GM13976 (cell line): ENCODE results near the gene ATAD2B.

Experiments
- DNase-seq: peaks from one replicate; pipeline ENCODE4 v3.0.0; 2012; ENCODE audit warnings: low spot score
- in situ Hi-C: fragments of 300-500 bp; cut with MboI; formaldehyde crosslinking; loops from one replicate; pipeline ENCODE4 v1.12.0; 2022; ENCODE audit warnings: low sequenced_read_pairs, mixed read lengths, inconsistent platforms; ENCODE audit not compliant: unreplicated experiment
- TF ChIP-seq, protein P1 (sequence below): IDR thresholded peaks from 2 replicates; pipeline ENCODE4 v1.5.1; 2012; ENCODE audit warnings: borderline replicate concordance, mild to moderate bottlenecking; ENCODE audit not compliant: insufficient read depth; ENCODE audit errors: extremely low read depth, missing control alignments, control extremely low read depth

Gene ATAD2B

DNA sequence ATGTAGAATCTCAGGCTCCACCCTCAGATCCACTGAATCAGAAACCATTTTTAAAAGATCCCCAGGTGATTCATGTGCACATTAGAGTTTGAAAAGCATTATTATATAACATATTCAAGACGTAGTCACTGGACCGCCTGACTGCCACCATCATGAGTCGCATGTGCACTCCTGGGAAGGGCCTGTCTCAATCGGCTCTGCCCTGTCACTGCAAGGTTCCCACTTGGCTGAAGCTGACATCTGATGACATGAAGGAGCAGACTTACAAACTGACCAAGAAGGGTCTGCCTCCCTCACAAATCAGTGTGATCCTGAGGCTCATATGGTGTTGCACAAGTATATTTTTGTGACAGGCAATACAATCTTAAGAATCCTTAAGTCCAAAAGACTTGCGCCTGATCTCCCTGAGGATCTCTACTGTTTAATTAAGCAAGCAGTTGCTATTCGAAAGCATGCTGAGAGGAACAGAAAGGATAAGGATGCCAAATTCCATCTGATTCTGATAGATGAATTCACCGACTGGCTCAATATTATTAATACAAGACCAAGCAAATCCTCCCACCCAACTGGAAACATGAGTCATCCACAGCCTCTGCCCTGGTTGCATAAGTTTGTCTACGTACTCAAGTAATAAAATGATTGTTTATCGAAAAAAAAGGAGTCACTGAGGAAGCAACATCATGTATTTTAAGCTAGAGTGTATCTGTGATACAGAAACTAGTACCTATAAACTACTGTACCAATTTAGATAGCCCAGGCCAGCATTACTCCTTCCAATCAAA lies 26.2 kb downstream of the ATAD2B start:
- in situ Hi-C loops: no loop called here
- DNase-seq: no peak
- TF ChIP-seq, protein P1, sequence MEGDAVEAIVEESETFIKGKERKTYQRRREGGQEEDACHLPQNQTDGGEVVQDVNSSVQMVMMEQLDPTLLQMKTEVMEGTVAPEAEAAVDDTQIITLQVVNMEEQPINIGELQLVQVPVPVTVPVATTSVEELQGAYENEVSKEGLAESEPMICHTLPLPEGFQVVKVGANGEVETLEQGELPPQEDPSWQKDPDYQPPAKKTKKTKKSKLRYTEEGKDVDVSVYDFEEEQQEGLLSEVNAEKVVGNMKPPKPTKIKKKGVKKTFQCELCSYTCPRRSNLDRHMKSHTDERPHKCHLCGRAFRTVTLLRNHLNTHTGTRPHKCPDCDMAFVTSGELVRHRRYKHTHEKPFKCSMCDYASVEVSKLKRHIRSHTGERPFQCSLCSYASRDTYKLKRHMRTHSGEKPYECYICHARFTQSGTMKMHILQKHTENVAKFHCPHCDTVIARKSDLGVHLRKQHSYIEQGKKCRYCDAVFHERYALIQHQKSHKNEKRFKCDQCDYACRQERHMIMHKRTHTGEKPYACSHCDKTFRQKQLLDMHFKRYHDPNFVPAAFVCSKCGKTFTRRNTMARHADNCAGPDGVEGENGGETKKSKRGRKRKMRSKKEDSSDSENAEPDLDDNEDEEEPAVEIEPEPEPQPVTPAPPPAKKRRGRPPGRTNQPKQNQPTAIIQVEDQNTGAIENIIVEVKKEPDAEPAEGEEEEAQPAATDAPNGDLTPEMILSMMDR: no peak

DNA sequence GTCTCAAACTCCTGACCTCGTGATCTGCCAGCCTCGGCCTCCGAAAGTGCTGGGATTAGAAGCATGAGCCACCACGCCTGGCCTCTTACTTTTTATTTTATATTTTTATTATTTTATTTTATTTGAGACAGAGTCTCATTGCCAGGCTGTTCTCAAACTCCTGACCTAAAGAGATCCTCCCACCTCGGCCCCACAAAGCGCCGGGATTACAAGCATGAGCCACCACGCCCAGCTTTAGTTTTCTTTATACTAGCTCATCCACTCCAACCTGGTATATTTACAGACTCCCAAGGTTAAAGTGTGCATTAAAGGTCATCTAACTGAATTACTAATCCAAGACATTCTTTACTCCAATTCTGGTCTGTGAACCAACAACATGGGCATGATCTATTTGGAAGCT lies 26.8 kb downstream of the ATAD2B start:
- DNase-seq: no peak
- in situ Hi-C loops: no loop called here
- TF ChIP-seq, protein P1: no peak

- TF ChIP-seq, protein P1: no peak
- in situ Hi-C loops: no loop called here
- DNase-seq: no peak
These were observed 55.7 kb downstream of the ATAD2B start for GRCh38 chr2:23871206-23871605.

GRCh38 chr2:23867449-23867848 lies 59.5 kb downstream of the ATAD2B start:
- in situ Hi-C loops: no loop called here
- TF ChIP-seq, protein P1: no peak
- DNase-seq: no peak

- TF ChIP-seq, protein P1: no peak
- no peak for DNase-seq
- in situ Hi-C loops: no loop called here
These were observed 64.1 kb downstream of the ATAD2B start for GRCh38 chr2:23862716-23863426.

DNA sequence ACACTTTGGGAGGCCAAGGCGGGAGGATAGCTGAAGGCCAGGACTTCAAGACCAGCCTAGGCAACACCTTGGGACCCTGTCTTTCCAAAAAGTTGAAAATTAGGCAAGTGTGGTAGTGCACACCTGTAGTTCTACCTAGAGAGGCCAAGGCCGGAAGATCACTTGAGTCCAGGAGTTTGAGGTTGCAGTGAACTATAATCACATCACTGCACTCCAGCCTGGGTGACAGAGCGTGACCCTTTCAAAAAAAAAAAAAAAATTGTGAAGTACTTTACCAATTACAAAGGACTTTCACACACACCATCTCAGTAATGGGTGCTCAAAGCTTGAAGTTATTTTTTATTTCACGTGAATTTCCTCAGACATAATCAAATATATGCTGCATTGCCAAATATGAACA lies 65.0 kb downstream of the ATAD2B start:
- no peak for DNase-seq
- TF ChIP-seq, protein P1: no peak
- in situ Hi-C loops: no loop called here

DNA sequence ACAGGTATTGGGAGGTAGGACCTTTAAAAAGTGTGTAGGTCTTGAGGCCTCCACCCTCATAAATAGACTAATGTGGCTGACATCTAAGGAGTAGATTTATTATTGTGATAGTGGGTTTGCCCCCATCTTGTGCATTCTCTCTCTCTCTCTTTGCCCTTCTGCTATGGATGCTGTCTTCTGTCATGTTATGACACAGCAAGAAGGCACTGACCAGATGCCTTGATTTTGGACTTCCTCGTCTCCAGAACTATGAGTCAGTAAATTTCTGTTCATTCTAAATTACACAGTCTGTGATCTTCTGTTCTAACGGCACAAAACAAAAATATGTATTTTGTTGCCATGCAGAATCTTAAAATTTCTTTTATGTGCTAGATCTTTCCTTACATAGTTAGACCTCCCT lies 66.9 kb downstream of the ATAD2B start:
- DNase-seq: no peak
- in situ Hi-C loops: no loop called here
- TF ChIP-seq, protein P1: no peak
